NB4 (cell line): ENCODE measurements around the gene EFNA4.

Source experiments
- MYC ChIP-seq: IDR thresholded peaks from 2 replicates; pipeline ENCODE4 v1.6.1; 2011; ENCODE audit warnings: low read depth, low read length
- POLR2A ChIP-seq: IDR thresholded peaks from 2 replicates; pipeline ENCODE4 v1.6.1; 2011; ENCODE audit warnings: mild to moderate bottlenecking; ENCODE audit not compliant: insufficient read length; ENCODE audit errors: extremely low read depth
- TF ChIP-seq, protein P1 (sequence below): IDR thresholded peaks from one replicate; pipeline ENCODE4 v1.5.1; 2012; ENCODE audit warnings: low read depth, low read length
- TF ChIP-seq, protein P2 (sequence below): IDR thresholded peaks from 2 replicates; pipeline ENCODE4 v1.6.1; 2011; ENCODE audit warnings: low read depth, low read length

DNA sequence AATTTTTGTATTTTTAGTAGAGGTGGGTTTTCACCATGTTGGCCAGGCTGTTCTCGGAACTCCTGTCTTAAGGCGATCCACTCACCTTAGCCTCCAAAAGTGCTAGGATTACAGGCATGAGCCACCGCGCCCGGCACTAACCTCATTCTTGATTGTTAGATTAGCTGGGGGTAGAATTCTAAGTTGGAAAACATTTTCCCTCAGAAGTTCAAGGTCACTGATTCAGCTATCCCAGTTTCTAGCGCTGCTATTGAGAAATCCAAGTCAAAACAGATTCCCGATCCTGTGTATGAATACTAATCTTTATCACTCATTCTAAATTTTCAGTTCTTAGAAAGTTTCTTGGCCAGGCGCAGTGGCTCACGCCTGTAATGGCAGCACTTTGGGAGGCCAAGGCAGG, 39.8 kb downstream of the EFNA4 start:
- no peak for TF ChIP-seq POLR2A
- TF ChIP-seq, protein P1, sequence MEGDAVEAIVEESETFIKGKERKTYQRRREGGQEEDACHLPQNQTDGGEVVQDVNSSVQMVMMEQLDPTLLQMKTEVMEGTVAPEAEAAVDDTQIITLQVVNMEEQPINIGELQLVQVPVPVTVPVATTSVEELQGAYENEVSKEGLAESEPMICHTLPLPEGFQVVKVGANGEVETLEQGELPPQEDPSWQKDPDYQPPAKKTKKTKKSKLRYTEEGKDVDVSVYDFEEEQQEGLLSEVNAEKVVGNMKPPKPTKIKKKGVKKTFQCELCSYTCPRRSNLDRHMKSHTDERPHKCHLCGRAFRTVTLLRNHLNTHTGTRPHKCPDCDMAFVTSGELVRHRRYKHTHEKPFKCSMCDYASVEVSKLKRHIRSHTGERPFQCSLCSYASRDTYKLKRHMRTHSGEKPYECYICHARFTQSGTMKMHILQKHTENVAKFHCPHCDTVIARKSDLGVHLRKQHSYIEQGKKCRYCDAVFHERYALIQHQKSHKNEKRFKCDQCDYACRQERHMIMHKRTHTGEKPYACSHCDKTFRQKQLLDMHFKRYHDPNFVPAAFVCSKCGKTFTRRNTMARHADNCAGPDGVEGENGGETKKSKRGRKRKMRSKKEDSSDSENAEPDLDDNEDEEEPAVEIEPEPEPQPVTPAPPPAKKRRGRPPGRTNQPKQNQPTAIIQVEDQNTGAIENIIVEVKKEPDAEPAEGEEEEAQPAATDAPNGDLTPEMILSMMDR: no peak
- TF ChIP-seq MYC: no peak
- TF ChIP-seq, protein P2, sequence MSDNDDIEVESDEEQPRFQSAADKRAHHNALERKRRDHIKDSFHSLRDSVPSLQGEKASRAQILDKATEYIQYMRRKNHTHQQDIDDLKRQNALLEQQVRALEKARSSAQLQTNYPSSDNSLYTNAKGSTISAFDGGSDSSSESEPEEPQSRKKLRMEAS: no peak
